Stimulated activated naive B cell treated with anti-CD40 and anti-IgM and Interleukin-4, amounts not matched to agents 10 μg/mL and 1 μg/mL and 100 μg/mL, for 72 hours (primary cell): ENCODE measurements around the gene SEC14L3.

Source experiments
- ATAC-seq, 2 donors: fragments of 150-1000 bp; cut with Tn5 transposase; replicated peaks; 2 replicates each; pipeline ENCODE4 v1.10.0; 2021; ENCODE audit warnings: moderate library complexity in 1 of 2
- DNase-seq: peaks from one replicate; pipeline ENCODE4 v3.0.0; 2021
- H3K27ac Mint-ChIP-seq: one replicate; pipeline ENCODE4 v1.8.0; 2022; ENCODE audit warnings: mild to moderate bottlenecking, mixed read lengths
- H3K27me3 Mint-ChIP-seq, 2 donors: one replicate each; pipeline ENCODE4 v1.8.0; 2022; ENCODE audit warnings: mixed read lengths in 2 of 2
- H3K36me3 Mint-ChIP-seq, 2 donors: one replicate each; pipeline ENCODE4 v1.8.0; 2022; ENCODE audit warnings: mixed read lengths in 2 of 2, mild to moderate bottlenecking in 1 of 2
- H3K4me1 Mint-ChIP-seq, 2 donors: one replicate each; pipeline ENCODE4 v1.8.0; 2022; ENCODE audit warnings: mixed read lengths in 2 of 2, mild to moderate bottlenecking in 1 of 2
- H3K4me3 Mint-ChIP-seq, 2 donors: one replicate each; pipeline ENCODE4 v1.8.0; 2022; ENCODE audit warnings: mild to moderate bottlenecking in 2 of 2, mixed read lengths in 2 of 2, moderate library complexity in 1 of 2
- H3K9me3 Mint-ChIP-seq, 2 donors: one replicate each; pipeline ENCODE4 v1.8.0; 2022; ENCODE audit warnings: mixed read lengths in 2 of 2, mild to moderate bottlenecking in 1 of 2

SEC14L3 gene

GRCh38 chr22:30471616-30472318 lies at the start of gene SEC14L3:
Gene SEC14L3 (minus strand): TSS chr22:30472017. CDS start chr22:30471958, 59 bp downstream.
- H3K4me3 Mint-ChIP-seq, result no peak within 1 kb of the TSS
- peaks cover 34 to 38% of the 10 kb centered on the region in 2 donors for H3K27me3 Mint-ChIP-seq
- H3K27ac Mint-ChIP-seq, result no peak within 1 kb of the TSS

GRCh38 chr22:30519842-30520425 lies 48.1 kb upstream of the SEC14L3 start:
- H3K4me3 Mint-ChIP-seq, result no peak overlapping the region
- H3K27ac Mint-ChIP-seq, result no peak overlapping the region
- ATAC-seq, result no peak
- H3K27me3 Mint-ChIP-seq, result peaks cover 20 to 22% of the 10 kb centered on the region in 2 donors
- DNase-seq, result no peak
- no peaks in the 10 kb centered on the region for H3K36me3 Mint-ChIP-seq
- no peaks in the 10 kb centered on the region for H3K9me3 Mint-ChIP-seq
- H3K4me1 Mint-ChIP-seq, result no peaks in the 10 kb centered on the region

More at GRCh38 chr22:30471616-30472318, at the start of gene SEC14L3:
- Mint-ChIP-seq H3K9me3 (no peaks in the 10 kb centered on the region), H3K4me1 (no peaks in the 10 kb centered on the region), H3K36me3 (no peaks in the 10 kb centered on the region)
- ATAC-seq (no peak), DNase-seq (no peak)

- DNase-seq (no peak), ATAC-seq (no peak)
- Mint-ChIP-seq H3K27ac (no peak overlapping the region), H3K9me3 (no peaks in the 10 kb centered on the region), H3K36me3 (no peaks in the 10 kb centered on the region), H3K27me3 (peaks cover 9 to 13% of the 10 kb centered on the region in 2 donors), H3K4me1 (no peaks in the 10 kb centered on the region), H3K4me3 (no peak overlapping the region)
Measured at GRCh38 chr22:30516731-30517130, 44.9 kb upstream of the SEC14L3 start.

- H3K27me3 Mint-ChIP-seq, result peaks cover 8 to 13% of the 10 kb centered on the region in 2 donors
- no peaks in the 10 kb centered on the region for H3K9me3 Mint-ChIP-seq
- H3K4me3 Mint-ChIP-seq, result no peak overlapping the region
- no peak overlapping the region for H3K27ac Mint-ChIP-seq
- DNase-seq (no peak), ATAC-seq (no peak)
- H3K36me3 Mint-ChIP-seq, result no peaks in the 10 kb centered on the region
- no peaks in the 10 kb centered on the region for H3K4me1 Mint-ChIP-seq
Measured at GRCh38 chr22:30516273-30516672, 44.5 kb upstream of the SEC14L3 start.

- no peaks in the 10 kb centered on the region for H3K4me1 Mint-ChIP-seq
- DNase-seq (no peak), ATAC-seq (no peak)
Measured at GRCh38 chr22:30514252-30514651, 42.4 kb upstream of the SEC14L3 start.

GRCh38 chr22:30513462-30513861 lies 41.6 kb upstream of the SEC14L3 start:
- no peak for DNase-seq
- Mint-ChIP-seq H3K27me3 (peaks cover 4 to 7% of the 10 kb centered on the region in 2 donors), H3K27ac (no peak overlapping the region), H3K36me3 (no peaks in the 10 kb centered on the region), H3K4me1 (no peaks in the 10 kb centered on the region), H3K4me3 (no peak overlapping the region), H3K9me3 (no peaks in the 10 kb centered on the region)
- ATAC-seq, result no peak

More at GRCh38 chr22:30514252-30514651, 42.4 kb upstream of the SEC14L3 start:
- H3K27ac Mint-ChIP-seq, result no peak overlapping the region
- H3K27me3 Mint-ChIP-seq, result peaks cover 4 to 7% of the 10 kb centered on the region in 2 donors
- H3K9me3 Mint-ChIP-seq, result no peaks in the 10 kb centered on the region
- no peaks in the 10 kb centered on the region for H3K36me3 Mint-ChIP-seq
- no peak overlapping the region for H3K4me3 Mint-ChIP-seq

GRCh38 chr22:30511911-30512310 lies 40.1 kb upstream of the SEC14L3 start:
- no peak overlapping the region for H3K4me3 Mint-ChIP-seq
- no peaks in the 10 kb centered on the region for H3K4me1 Mint-ChIP-seq
- no peaks in the 10 kb centered on the region for H3K36me3 Mint-ChIP-seq
- H3K9me3 Mint-ChIP-seq, result no peaks in the 10 kb centered on the region
- ATAC-seq (no peak), DNase-seq (no peak)
- peaks cover 6 to 10% of the 10 kb centered on the region in 2 donors for H3K27me3 Mint-ChIP-seq
- no peak overlapping the region for H3K27ac Mint-ChIP-seq

GRCh38 chr22:30511109-30511508 lies 39.3 kb upstream of the SEC14L3 start:
- Mint-ChIP-seq H3K4me1 (no peaks in the 10 kb centered on the region), H3K27ac (no peak overlapping the region), H3K27me3 (peaks cover 13 to 18% of the 10 kb centered on the region in 2 donors), H3K4me3 (no peak overlapping the region), H3K9me3 (no peaks in the 10 kb centered on the region), H3K36me3 (no peaks in the 10 kb centered on the region)
- ATAC-seq, result no peak
- no peak for DNase-seq

GRCh38 chr22:30508216-30508615 lies 36.4 kb upstream of the SEC14L3 start:
- ATAC-seq, result no peak
- Mint-ChIP-seq H3K4me1 (peaks cover 0 to 5% of the 10 kb centered on the region in 2 donors), H3K9me3 (no peaks in the 10 kb centered on the region), H3K27me3 (peaks cover 25 to 36% of the 10 kb centered on the region in 2 donors), H3K27ac (no peak overlapping the region), H3K4me3 (no peak overlapping the region), H3K36me3 (no peaks in the 10 kb centered on the region)
- no peak for DNase-seq

GRCh38 chr22:30507670-30508069 lies 35.9 kb upstream of the SEC14L3 start:
- Mint-ChIP-seq H3K4me1 (peaks cover 0 to 5% of the 10 kb centered on the region in 2 donors), H3K27ac (no peak overlapping the region), H3K9me3 (no peaks in the 10 kb centered on the region), H3K27me3 (peaks cover 25 to 42% of the 10 kb centered on the region in 2 donors), H3K36me3 (no peaks in the 10 kb centered on the region), H3K4me3 (no peak overlapping the region)
- ATAC-seq (no peak), DNase-seq (no peak)

- Mint-ChIP-seq H3K4me3 (no peak overlapping the region), H3K27me3 (peaks cover 25 to 50% of the 10 kb centered on the region in 2 donors), H3K9me3 (no peaks in the 10 kb centered on the region), H3K27ac (no peak overlapping the region), H3K4me1 (peaks cover 0 to 5% of the 10 kb centered on the region in 2 donors), H3K36me3 (no peaks in the 10 kb centered on the region)
- no peak for ATAC-seq
- no peak for DNase-seq
Measured at GRCh38 chr22:30506507-30506968, 34.7 kb upstream of the SEC14L3 start.

GRCh38 chr22:30503551-30503950 lies 31.7 kb upstream of the SEC14L3 start:
- Mint-ChIP-seq H3K4me1 (peaks cover 0 to 5% of the 10 kb centered on the region in 2 donors), H3K36me3 (no peaks in the 10 kb centered on the region), H3K4me3 (no peak overlapping the region), H3K27ac (peak overlapping the region; percentile 9), H3K27me3 (peaks cover 29 to 59% of the 10 kb centered on the region in 2 donors), H3K9me3 (no peaks in the 10 kb centered on the region)
- ATAC-seq (no peak), DNase-seq (no peak)

- H3K4me1 Mint-ChIP-seq, result peaks cover 0 to 5% of the 10 kb centered on the region in 2 donors
- DNase-seq (no peak), ATAC-seq (no peak)
- no peak overlapping the region for H3K27ac Mint-ChIP-seq
- H3K27me3 Mint-ChIP-seq, result peaks cover 29 to 59% of the 10 kb centered on the region in 2 donors
- H3K9me3 Mint-ChIP-seq, result no peaks in the 10 kb centered on the region
- H3K36me3 Mint-ChIP-seq, result no peaks in the 10 kb centered on the region
- H3K4me3 Mint-ChIP-seq, result no peak overlapping the region
Measured at GRCh38 chr22:30502911-30503310, 31.1 kb upstream of the SEC14L3 start.

- DNase-seq (no peak), ATAC-seq (no peak)
- no peaks in the 10 kb centered on the region for H3K36me3 Mint-ChIP-seq
- H3K27me3 Mint-ChIP-seq, result peaks cover 33 to 57% of the 10 kb centered on the region in 2 donors
- no peaks in the 10 kb centered on the region for H3K9me3 Mint-ChIP-seq
- peaks cover 0 to 5% of the 10 kb centered on the region in 2 donors for H3K4me1 Mint-ChIP-seq
- H3K27ac Mint-ChIP-seq, result no peak overlapping the region
- no peak overlapping the region for H3K4me3 Mint-ChIP-seq
Measured at GRCh38 chr22:30502153-30502552, 30.3 kb upstream of the SEC14L3 start.

GRCh38 chr22:30500628-30501027 lies 28.8 kb upstream of the SEC14L3 start:
- DNase-seq (no peak), ATAC-seq (no peak)
- no peaks in the 10 kb centered on the region for H3K9me3 Mint-ChIP-seq
- peaks cover 0 to 5% of the 10 kb centered on the region in 2 donors for H3K4me1 Mint-ChIP-seq
- H3K36me3 Mint-ChIP-seq, result no peaks in the 10 kb centered on the region
- H3K27ac Mint-ChIP-seq, result no peak overlapping the region
- no peak overlapping the region for H3K4me3 Mint-ChIP-seq
- H3K27me3 Mint-ChIP-seq, result peaks cover 26 to 45% of the 10 kb centered on the region in 2 donors
